COR-L47 (cell line): ENCODE results near the gene SYTL2.
A peak's percentile ranks its signal among the peaks of the same experiment; 100 is the strongest.
"Not testable (repeated sequence)": the region's sequence is repeated elsewhere in the genome, so short reads cannot be mapped to it uniquely, and the experiment has no call there.

ENCODE experiments used
- DNase-seq: peaks from one replicate; lab custom pipeline; 2025; lab: John Stamatoyannopoulos, UW

The SYTL2 gene

GRCh38 chr11:85791409-85791990 lies 19.4 kb downstream of the SYTL2 start:
- no peak for DNase-seq

DNA sequence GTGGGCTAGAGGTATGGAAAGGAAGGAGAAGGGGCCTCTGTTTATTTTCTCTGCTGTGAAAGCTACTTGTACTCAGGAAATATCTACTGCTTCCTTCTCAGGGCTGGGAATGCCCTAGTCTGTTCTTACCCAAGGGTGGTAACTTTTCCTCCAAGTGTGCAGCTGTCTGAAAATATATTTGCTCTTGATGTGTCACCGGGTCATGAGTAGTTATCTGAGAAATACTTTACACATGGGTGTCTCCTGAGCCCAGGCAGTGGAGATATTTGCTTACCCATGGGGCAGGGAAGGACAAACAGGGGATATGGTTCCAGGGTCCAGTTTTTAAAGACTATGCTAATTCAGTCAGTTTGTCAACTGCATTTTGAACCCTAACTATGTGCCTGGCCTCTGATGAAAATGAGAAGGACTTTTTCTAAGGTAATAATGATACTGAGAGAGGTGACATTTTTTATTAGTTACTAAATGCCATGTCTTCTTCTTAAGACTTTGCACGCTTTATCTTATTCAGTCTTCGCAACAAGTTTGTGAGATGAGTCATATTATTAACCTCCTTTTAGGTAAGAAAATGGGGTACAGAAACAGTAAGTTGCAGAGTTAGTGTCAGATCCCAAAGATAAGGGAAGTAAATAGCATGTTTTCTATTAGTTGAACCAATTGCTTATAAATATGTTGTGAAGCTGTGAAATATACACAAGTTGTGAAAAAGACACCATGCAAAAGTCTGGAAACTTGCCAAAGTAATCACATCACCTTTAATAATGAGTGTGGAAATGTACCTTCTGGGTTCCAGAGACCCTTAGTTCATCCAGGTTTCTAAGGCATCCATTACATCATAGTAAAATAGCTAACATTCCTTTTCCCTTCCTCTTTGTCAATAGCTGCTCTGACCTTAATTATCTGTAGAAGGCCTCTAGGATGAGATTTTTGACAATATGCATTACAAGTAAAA lies 22.9 kb downstream of the SYTL2 start:
- DNase-seq = no peak

DNA sequence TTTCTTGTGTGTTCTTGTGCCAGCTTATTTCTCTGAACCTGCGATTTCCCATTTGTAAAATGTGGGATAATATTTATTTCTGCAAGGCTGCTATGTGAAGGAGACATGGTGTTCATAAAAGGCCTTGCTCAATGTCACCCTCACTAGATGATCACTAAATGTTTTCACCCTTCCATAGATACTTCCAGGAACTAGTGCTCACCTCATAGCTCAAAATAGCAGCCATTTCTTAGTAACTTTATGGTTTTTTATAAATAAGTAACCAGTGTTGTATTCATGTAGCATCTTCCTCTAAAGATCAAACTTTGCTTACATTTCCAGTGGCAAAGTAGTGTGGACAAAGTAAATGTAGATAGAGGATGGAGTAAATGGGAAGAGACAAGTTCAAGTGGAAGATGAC lies 23.8 kb downstream of the SYTL2 start:
- DNase-seq = no peak

DNA sequence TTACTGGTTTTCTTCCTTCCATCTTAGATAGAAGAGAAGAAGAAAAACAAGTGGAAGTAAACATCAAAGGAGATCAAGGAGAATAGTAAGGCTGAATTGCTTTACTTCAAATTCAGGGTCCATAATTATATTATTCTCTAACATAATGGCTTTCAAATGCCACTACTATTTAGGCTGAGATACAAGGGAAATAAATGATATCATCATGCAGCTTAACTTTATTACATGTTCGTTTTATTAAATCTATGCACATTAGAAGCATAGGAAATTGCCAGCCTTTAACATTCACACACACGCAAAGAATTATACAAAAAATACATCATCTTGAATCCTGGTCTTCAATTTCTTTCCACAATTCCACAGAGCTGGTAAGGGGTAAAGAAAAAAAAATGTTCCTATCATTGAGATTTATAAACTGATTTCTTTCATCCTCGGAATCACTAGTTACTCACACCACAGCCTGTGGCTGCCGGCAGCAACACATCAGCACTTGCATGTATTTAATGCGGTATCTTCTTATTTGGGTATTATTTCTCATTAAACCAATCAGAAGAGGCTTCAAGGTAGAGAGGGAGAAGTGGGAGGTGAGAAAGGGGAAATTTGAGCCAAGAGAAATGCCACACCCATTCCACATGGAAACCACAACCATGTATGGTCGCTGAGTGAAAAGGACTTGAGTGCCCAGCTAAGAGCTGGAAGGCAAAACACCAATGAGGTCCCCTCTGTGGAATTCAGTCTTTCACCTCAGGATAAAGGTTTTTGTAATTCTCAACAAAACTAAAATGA lies 26.3 kb downstream of the SYTL2 start:
- no peak for DNase-seq

DNA sequence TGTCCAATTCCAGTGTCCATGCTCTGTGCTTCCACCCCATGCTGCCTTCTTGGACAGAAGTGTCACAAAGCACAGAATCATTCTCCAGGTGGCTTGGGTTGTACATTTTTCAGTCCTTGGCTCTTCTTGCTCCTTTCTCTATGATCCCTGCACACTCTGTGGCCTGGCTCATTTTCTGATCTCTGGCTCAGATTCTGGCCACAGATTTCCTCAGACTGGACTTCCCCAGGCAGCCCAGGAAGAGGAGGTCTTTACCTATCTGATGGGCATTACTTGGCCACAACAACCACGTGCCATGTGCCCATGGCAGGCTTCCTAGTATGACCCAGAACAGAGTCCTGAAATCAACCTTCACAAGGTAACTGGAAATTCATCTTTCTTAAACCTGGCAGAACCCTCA lies 27.2 kb downstream of the SYTL2 start:
- no peak for DNase-seq

DNA sequence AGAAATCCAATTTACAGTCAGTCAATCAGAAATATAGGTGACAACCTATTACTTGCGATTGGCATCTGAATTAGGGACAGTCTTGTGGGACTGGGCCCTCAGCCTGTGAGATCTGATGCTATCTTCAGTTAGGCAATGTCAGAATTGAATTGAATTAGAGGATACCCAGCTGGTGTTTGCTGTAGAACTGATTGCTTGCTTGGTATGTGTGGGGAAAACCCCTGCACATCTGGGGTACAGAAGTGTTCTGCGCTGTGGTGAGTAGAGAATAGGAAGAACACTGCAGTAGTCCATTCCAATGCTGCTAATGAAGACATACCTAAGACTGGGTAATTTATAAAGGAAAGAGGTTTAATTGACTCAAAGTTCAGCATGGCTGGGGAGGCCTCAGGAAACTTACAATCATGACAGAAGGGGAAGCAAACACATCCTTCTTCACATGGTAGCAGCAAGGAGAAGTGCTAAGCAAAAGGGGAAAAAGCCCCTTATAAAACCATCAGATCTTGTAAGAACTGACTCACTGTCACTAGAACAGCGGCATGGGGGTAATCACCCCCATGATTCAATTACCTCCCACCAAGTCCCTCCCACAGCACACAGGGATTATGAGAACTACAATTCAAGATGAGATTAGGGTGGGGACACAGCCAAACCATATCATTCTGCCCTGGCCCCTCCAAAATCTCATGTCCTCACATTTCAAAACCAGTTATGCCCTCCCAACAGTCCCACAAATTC lies 30.0 kb downstream of the SYTL2 start:
- not testable (repeated sequence) for DNase-seq

DNA sequence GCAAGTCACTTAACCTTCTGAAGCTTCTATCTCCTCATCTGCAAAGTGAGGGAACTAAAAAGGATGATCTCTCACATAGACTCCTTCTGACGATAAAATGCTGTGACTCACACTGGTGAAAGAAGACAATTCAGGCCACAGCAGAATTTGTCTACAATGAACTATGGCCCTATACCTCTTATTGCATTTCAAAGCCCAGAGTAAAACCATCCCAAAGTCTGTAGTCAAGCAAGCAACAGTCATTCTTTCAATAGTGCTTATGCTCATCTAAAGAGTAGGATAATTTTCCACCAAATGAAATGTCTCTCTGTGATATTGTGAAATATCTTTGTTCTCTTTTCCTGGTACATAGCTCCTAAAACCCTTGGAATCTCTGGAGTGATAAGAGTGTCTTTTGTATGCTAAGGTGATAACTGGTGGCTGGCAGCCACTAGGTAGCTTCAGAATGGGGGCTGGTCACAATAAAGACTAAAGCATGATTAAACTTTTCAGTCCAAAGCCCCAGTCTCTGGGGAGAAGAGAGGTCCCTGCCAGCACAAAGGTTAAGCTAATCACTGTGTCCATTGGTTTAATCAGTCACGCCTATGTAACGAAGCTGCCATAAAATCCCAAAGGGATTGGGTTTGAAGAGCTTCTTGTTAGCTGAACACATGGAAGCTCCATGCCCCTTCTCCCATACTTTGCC lies 30.8 kb downstream of the SYTL2 start:
- DNase-seq = no peak

- DNase-seq = not testable (repeated sequence)
These were observed 33.4 kb downstream of the SYTL2 start for GRCh38 chr11:85777603-85777972.

DNA sequence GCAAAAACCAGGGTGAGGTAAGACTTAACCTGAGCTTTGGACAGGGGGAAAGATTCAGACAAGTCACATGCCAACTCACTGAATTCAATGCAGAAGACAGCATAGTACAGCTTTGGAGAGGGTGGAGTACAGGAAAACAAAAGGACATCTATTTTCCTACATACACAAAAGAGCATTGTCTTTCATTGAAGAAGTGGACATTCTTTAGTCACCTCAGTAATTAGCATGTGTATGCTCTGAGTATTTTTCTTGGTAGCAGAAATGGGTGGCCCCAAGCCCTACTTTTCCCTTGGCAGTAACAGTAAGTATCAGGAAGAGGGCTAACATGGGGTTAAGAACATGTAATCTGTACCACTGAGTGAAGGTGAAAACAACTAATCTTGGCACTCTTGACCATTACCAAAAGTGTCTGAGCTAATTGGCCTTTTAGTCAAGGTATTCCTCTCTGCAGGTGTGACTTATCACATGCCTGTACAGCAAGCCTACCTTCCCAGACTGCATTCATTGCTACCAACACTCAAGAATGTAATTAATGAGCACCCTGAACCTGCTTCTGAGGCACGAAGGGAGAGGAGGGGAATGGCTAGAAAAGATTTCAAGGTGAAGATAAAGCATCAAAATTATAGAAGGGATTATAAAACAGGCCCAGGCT lies 33.9 kb downstream of the SYTL2 start:
- no peak for DNase-seq

- DNase-seq = no peak
These were observed 36.5 kb downstream of the SYTL2 start for GRCh38 chr11:85774256-85775101.

GRCh38 chr11:85772695-85773094 lies 38.2 kb downstream of the SYTL2 start:
- DNase-seq = no peak

DNA sequence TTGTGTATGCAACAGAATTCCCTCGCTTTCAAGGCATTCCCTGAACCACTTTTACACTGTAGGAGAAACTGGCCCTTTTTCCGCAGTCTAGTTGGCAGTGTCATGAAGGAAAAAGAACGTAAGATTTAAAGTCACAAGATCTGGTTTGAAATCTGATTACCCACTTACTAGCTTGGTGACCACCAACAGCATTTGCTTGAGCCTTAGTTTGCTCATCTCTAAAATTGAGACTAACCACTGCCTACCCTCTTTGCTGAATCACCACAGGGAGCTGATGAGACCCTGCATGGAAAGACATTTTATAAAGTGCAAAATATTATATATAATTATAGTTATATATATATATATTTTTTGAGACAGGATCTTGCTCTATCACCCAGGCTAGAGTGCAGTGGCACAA lies 39.4 kb downstream of the SYTL2 start:
- no peak for DNase-seq

DNA sequence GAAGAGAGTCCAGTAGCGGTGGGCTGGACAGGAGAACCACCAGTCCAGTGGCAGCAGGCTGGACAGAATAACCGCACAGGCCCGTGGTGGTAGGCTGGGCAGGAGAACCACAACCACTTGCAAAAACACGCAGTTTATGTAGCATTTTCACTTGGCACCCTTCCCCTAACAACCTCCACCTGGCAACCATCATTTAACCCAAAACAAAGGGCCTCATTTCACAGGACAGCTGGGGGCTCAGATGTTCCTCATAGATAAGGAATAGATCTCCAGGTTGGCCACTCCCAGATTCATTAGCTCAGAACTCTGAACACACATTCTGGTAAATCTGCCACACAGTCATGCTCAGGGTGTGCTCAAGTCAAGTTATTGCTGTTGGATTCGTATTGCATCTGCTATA lies 41.2 kb downstream of the SYTL2 start:
- DNase-seq = peak; percentile 12

DNA sequence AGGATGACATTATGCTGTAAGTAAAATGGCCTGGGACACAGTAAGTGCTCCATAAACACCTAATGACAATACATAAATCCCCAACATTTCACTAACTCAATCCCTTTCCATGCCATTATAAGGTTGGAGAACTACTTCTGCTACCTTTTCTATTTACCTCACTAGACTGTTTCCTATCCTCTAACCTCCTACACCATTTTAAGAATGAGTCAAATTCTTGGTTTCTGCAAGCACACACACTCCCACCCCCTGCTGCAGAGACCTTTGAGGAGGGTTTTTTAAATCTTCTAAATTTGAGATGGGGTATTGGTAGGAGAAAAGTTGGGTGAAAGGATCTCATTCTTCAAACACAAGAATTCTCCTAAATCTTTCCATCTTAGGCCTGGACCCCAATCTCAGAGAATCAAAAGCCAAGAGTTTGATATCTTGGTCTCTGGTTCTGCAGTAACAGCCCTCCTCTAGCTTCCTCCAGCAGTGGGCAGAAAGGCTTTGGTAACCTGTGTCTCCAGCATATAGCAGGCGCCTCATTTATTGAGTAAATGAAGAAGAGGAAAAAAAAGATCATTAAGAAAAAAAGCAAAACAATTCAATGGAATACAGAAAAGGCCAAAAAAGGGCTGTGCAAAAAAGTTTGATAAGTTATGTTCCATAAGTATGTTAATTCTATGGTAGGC lies 42.3 kb downstream of the SYTL2 start:
- no peak for DNase-seq

- no peak for DNase-seq
These were observed 43.5 kb downstream of the SYTL2 start for GRCh38 chr11:85767246-85767945.

DNA sequence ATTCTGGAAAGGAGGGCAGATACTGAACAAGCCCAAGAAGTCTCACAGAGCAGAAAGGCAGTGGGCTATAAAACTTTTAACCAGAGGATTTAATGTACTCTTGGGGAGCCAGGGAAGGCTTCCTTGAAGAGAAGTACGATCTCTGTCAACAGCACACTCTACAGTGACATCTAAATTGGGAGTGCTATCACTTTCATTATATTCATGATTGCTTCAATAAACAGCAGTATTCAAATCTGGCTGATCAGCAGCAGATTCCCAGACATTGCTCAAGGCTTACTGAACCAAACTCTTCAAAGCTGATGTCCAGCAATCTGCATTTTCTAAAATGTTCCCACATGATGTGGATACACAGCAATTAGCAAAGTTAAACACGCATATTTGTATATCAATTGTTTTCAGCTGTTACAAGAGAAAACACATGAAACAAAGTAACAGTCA lies 44.2 kb downstream of the SYTL2 start:
- DNase-seq = no peak

GRCh38 chr11:85764796-85765195 lies 46.1 kb downstream of the SYTL2 start:
- no peak for DNase-seq

DNA sequence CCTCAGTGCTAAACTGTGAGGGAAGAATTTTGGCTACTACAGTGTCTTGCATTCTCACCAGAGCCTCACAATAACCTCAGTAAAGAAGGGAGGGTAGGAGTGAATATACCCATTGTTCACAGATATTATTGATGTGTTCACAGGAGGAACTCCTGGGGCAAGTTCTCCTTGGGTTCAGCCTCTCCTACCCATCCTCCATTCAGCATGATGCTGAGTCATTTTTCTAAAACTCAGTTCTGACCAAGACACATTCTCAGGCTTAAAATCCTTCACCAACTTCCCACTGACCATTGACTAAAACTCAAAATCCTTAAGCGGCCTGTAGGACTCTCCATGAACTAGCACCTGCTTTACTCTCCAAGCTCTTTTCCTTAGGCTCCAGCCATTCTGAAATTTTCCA lies 48.7 kb downstream of the SYTL2 start:
- no peak for DNase-seq

DNA sequence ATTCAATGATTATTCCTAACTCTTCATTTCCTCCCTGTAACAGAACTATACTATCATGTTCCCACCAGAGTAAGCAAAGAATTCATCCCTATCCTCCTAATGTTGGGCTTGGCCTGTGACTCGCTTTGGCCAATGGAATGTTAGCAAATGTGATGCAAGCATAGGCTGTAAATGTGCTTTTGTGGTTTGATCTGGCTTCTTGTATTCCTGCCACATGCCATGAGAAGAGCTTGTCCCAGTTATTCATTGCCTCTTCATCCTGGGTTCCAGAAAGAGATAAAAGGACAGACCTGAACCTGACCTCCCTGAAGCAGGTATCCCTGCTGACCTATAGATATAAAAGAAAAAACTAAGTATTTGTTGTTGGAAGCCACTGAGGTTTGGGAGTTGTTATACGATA lies 51.0 kb downstream of the SYTL2 start:
- DNase-seq = no peak
